Esophagus squamous epithelium (tissue), 4 donors: ENCODE results near the gene EHD4.

Source experiments
- POLR2A ChIP-seq, 4 donors: fragments of 450-650 bp; IDR thresholded peaks; one replicate each; pipeline ENCODE4 v1.6.1; 2017; ENCODE audit warnings: antibody characterized with exemption in 4 of 4, mild to moderate bottlenecking in 4 of 4, moderate library complexity in 3 of 4
- TF ChIP-seq, protein P1 (sequence below), 6 experiments: fragments of 450-650 bp in 4 of 6; fragments of 200-600 bp in 2 of 6; sonication (generic) in 2 of 6; IDR thresholded peaks; one replicate each; pipeline ENCODE4 v1.5.1; 2016 to 2019; ENCODE audit warnings: antibody characterized with exemption in 6 of 6, mild to moderate bottlenecking in 4 of 6, moderate library complexity in 4 of 6

DNA sequence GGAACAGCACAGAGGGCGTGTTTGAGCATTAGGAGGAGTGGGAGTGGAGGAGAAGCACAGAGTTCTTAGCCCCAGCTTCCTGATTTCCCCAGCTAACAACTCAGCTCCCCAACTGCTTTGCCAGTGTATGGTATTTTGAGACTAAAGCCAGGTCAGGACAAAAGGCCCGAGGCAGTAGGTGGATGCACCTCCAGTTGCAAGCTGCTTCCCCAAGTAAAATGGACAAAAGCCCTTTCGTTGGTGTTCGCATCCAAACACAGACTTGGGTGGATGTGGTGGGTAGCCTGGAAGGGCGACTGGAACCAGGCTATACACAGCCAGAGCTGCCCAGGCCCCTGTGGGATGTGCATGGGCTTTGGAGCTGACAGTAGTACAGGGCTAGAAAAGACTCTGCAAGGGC is 12.3 kb upstream of the EHD4 start:
- TF ChIP-seq, protein P1, sequence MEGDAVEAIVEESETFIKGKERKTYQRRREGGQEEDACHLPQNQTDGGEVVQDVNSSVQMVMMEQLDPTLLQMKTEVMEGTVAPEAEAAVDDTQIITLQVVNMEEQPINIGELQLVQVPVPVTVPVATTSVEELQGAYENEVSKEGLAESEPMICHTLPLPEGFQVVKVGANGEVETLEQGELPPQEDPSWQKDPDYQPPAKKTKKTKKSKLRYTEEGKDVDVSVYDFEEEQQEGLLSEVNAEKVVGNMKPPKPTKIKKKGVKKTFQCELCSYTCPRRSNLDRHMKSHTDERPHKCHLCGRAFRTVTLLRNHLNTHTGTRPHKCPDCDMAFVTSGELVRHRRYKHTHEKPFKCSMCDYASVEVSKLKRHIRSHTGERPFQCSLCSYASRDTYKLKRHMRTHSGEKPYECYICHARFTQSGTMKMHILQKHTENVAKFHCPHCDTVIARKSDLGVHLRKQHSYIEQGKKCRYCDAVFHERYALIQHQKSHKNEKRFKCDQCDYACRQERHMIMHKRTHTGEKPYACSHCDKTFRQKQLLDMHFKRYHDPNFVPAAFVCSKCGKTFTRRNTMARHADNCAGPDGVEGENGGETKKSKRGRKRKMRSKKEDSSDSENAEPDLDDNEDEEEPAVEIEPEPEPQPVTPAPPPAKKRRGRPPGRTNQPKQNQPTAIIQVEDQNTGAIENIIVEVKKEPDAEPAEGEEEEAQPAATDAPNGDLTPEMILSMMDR (IDR thresholded peaks at IDR 0.05) = no peak
- TF ChIP-seq POLR2A (IDR thresholded peaks at IDR 0.05) = no peak
